WI38 (cell line): ENCODE data around the gene RBP3.
"Not testable (repeated sequence)": the region's sequence is repeated elsewhere in the genome, so short reads cannot be mapped to it uniquely, and the experiment has no call there.

ENCODE experiments used
- H3K4me3 ChIP-seq: 2 replicates; pipeline ENCODE4 v1.5.1; 2011; ENCODE audit warnings: low read depth, mild to moderate bottlenecking, control low read depth, low read length
- CTCF ChIP-seq: IDR thresholded peaks from 2 replicates; pipeline ENCODE4 v1.5.1; 2012; ENCODE audit warnings: low read depth, mild to moderate bottlenecking, control low read depth, low read length

RBP3 gene

GRCh38 chr10:47379901-47380300, 31.7 kb downstream of the RBP3 start:
- no peak overlapping the region for H3K4me3 ChIP-seq
- TF ChIP-seq CTCF, result no peak

- TF ChIP-seq CTCF, result no peak
- H3K4me3 ChIP-seq, result no peak overlapping the region
Observed at GRCh38 chr10:47380341-47381102, 32.4 kb downstream of the RBP3 start.

- H3K4me3 ChIP-seq, result no peak overlapping the region
- TF ChIP-seq CTCF, result no peak
Observed at GRCh38 chr10:47381103-47381395, 32.9 kb downstream of the RBP3 start.

- no peak overlapping the region for H3K4me3 ChIP-seq
- TF ChIP-seq CTCF, result no peak
Observed at GRCh38 chr10:47381427-47382379, 33.5 kb downstream of the RBP3 start.

- no peak for TF ChIP-seq CTCF
- peak overlapping the region; percentile 76 for H3K4me3 ChIP-seq
Observed at GRCh38 chr10:47383261-47384147, 35.3 kb downstream of the RBP3 start.

GRCh38 chr10:47384148-47384921, 36.2 kb downstream of the RBP3 start, which contains the start of gene ZNF488:
TSS of gene ZNF488 (minus strand) at chr10:47384293. CDS start at chr10:47368829, 15,464 bp downstream.
- peak within 1 kb of the TSS; percentile 76 for H3K4me3 ChIP-seq
- TF ChIP-seq CTCF, result no peak

- H3K4me3 ChIP-seq, result not testable (repeated sequence)
Observed at GRCh38 chr10:47386104-47386503, 37.9 kb downstream of the RBP3 start.
